Endothelial cell of umbilical vein (primary cell): Measurements from ENCODE around the gene ADAM10. TPM values are rescaled to one million over a fixed set of nuclear protein-coding genes. Genes with fewer than 3 reads are reported as not detected.

Experiments
- BruUV-seq: library from RNA; stranded (reverse); fragments of 400-500 nt; replicated peaks from 2 replicates; lab custom pipeline; 2021; lab: Mats Ljungman, UMichigan
- CTCF ChIA-PET: fragments of 300-600, 350-600 bp; sonication (Branson Sonifier 250); formaldehyde crosslinking; loops from one replicate; lab custom pipeline; 2021; ENCODE audit warnings: antibody characterized with exemption, inconsistent platforms; lab: Charles Lee
- POLR2A ChIA-PET: fragments of 300-600, 350-600 bp; sonication (Branson Sonifier 250); formaldehyde crosslinking; loops from one replicate; lab custom pipeline; 2021; ENCODE audit warnings: antibody characterized with exemption, inconsistent platforms; lab: Charles Lee
- DNase-seq: peaks from one replicate; pipeline ENCODE4 v3.0.0-alpha.2; 2011; ENCODE audit warnings: low read depth, low spot score
- FAIRE-seq: peaks from 2 replicates; lab custom pipeline; 2011; peaks lifted over from hg19 to GRCh38; lab: Jason Lieb, UNC
- H2AFZ ChIP-seq: 2 replicates; pipeline ENCODE4 v1.6.0; 2012; ENCODE audit warnings: low read depth, low read length, control low read depth, inconsistent platforms
- H3K27ac ChIP-seq: 2 replicates; pipeline ENCODE4 v1.5.1; 2011; ENCODE audit warnings: low read depth, mild to moderate bottlenecking, control low read depth, low read length, moderate library complexity; ENCODE audit not compliant: insufficient read depth
- H3K27me3 ChIP-seq, 2 experiments: 2 replicates each; pipeline versions ENCODE4 v1.6.0 to v1.6.1; 2011; ENCODE audit warnings: low read length in 2 of 2, mixed read lengths in 1 of 2; ENCODE audit not compliant: control insufficient read depth in 2 of 2, insufficient read depth in 2 of 2
- H3K36me3 ChIP-seq, 2 experiments: 2 replicates in 1 of 2; 3 replicates in 1 of 2; pipeline ENCODE4 v1.5.1; 2011; ENCODE audit warnings: low read length in 2 of 2, mild to moderate bottlenecking in 1 of 2, moderate library complexity in 1 of 2; ENCODE audit not compliant: control insufficient read depth in 2 of 2, insufficient read depth in 2 of 2; ENCODE audit errors: extremely low read depth in 1 of 2
- H3K4me1 ChIP-seq: 3 replicates; pipeline ENCODE4 v1.5.1; 2011; ENCODE audit warnings: mild to moderate bottlenecking, low read length; ENCODE audit not compliant: control insufficient read depth, insufficient read depth; ENCODE audit errors: extremely low read depth
- H3K4me2 ChIP-seq: 2 replicates; pipeline ENCODE4 v1.6.1; 2011; ENCODE audit warnings: low read length, control low read depth, mixed read lengths; ENCODE audit not compliant: insufficient read depth
- H3K4me3 ChIP-seq, 3 experiments: fragments of 200-600 bp in 1 of 3; sonication (generic), shearing (Covaris generic) in 1 of 3; replicated peaks in 1 of 3; 2 replicates each; pipeline ENCODE4 v1.5.1; 2011 to 2016; ENCODE audit warnings: control low read depth in 3 of 3, low read length in 3 of 3, mild to moderate bottlenecking in 2 of 3, inconsistent platforms in 1 of 3, low read depth in 1 of 3, moderate library complexity in 1 of 3; ENCODE audit not compliant: insufficient read depth in 1 of 3
- H3K79me2 ChIP-seq: 2 replicates; pipeline ENCODE4 v1.6.0; 2012; ENCODE audit warnings: low read length, inconsistent platforms; ENCODE audit not compliant: control insufficient read depth, insufficient read depth
- H3K9ac ChIP-seq: replicated peaks from 2 replicates; pipeline ENCODE3; 2011; ENCODE audit warnings: low read length, control low read depth; ENCODE audit not compliant: insufficient read depth; ENCODE audit errors: extremely low read depth
- H3K9me1 ChIP-seq: replicated peaks from 3 replicates; pipeline ENCODE4 v1.6.0; 2011; ENCODE audit warnings: mild to moderate bottlenecking, low read length; ENCODE audit not compliant: control insufficient read depth, insufficient read depth; ENCODE audit errors: extremely low read depth
- H3K9me3 ChIP-seq: replicated peaks from 2 replicates; pipeline ENCODE4 v1.5.1; 2012; ENCODE audit warnings: low read length, inconsistent platforms; ENCODE audit not compliant: control insufficient read depth, insufficient read depth
- H4K20me1 ChIP-seq: replicated peaks from 2 replicates; pipeline ENCODE3; 2011; ENCODE audit warnings: mild to moderate bottlenecking, low read length; ENCODE audit not compliant: control insufficient read depth, insufficient read depth; ENCODE audit errors: extremely low read depth
- EZH2 ChIP-seq: IDR thresholded peaks from 2 replicates; pipeline ENCODE4 v1.6.1; 2012; ENCODE audit warnings: borderline replicate concordance, low read depth, mild to moderate bottlenecking, moderate library complexity, low read length, inconsistent platforms; ENCODE audit not compliant: severe bottlenecking
- JUN ChIP-seq: IDR thresholded peaks from 2 replicates; pipeline ENCODE4 v1.6.1; 2011; ENCODE audit warnings: borderline replicate concordance, low read depth; ENCODE audit not compliant: insufficient read length, insufficient read depth
- dilution Hi-C: fragments of 300-500 bp; cut with MboI; formaldehyde crosslinking; loops from one replicate; pipeline ENCODE4 v1.15.0; 2019; ENCODE audit warnings: low sequenced_read_pairs; ENCODE audit not compliant: extremely low pct_ligation_motif_present
- intact Hi-C: fragments of 100-400 bp; cut with micrococcal nuclease; formaldehyde crosslinking; loops from one replicate; pipeline ENCODE4 v1.10.0; 2022
- polyA plus RNA-seq, 4 experiments: library from polyadenylated mRNA; depleted of rRNA in 3 of 4; stranded (reverse) in 3 of 4; unstranded in 1 of 4; fragments of >200 nt; gene quantifications; 2 replicates each; pipeline versions ENCODE4 v1.2.1 to v1.2.3, GENCODE V29; 2011 to 2012; ENCODE audit warnings: missing spikeins in 1 of 4
- total RNA-seq: library from RNA; stranded (reverse); gene quantifications from 2 replicates; pipeline ENCODE4 v1.2.3, GENCODE V29; 2021

ADAM10 gene
- total and polyA plus RNA-seq, 2 donors (not counting 3 experiments of a cell fraction or from before 2014, with no cell fraction given): 91.3 to 203 TPM

GRCh38 chr15:58734859-58735258, 14.6 kb downstream of the ADAM10 start:
- H3K27me3 ChIP-seq: no peaks in the 10 kb centered on the region
- H3K4me2 ChIP-seq: no peak overlapping the region
- dilution Hi-C loops: no loop called here
- H3K4me3 ChIP-seq: no peak overlapping the region
- FAIRE-seq: no peak
- intact Hi-C loops: no loop called here
- peaks cover 17% of the 10 kb centered on the region for H3K4me1 ChIP-seq
- TF ChIP-seq EZH2: no peak
- no peaks in the 10 kb centered on the region for H3K9me1 ChIP-seq
- no peaks in the 10 kb centered on the region for H3K9me3 ChIP-seq
- no peak overlapping the region for H3K27ac ChIP-seq
- DNase-seq: no peak
- no peak overlapping the region for H3K9ac ChIP-seq
- no peak overlapping the region for H2AFZ ChIP-seq
- no TSS peak for BruUV-seq
- ChIA-PET POLR2A (no interaction called here), CTCF (interaction anchor here (0.6 kb wide), 1 partner anchor 42 kb away, joined by 3 read pairs; no protein-coding TSS in a partner anchor)
- peaks cover 17% of the 10 kb centered on the region for H4K20me1 ChIP-seq
- H3K36me3 ChIP-seq: no peaks in the 10 kb centered on the region
- H3K79me2 ChIP-seq: peaks cover 86% of the 10 kb centered on the region

- Histone ChIP-seq H3K4me2 (no peak overlapping the region), H3K9me1 (no peaks in the 10 kb centered on the region), H3K27ac (no peak overlapping the region), H3K27me3 (no peaks in the 10 kb centered on the region), H4K20me1 (peaks cover 16% of the 10 kb centered on the region), H3K4me1 (peaks cover 5% of the 10 kb centered on the region), H3K9ac (no peak overlapping the region), H3K79me2 (peaks cover 91% of the 10 kb centered on the region), H3K4me3 (no peak overlapping the region), H3K36me3 (no peaks in the 10 kb centered on the region), H3K9me3 (no peaks in the 10 kb centered on the region), H2AFZ (no peak overlapping the region)
- ChIA-PET CTCF (no interaction called here), POLR2A (no interaction called here)
- no peak for TF ChIP-seq JUN
- intact Hi-C loops: no loop called here
- BruUV-seq: no TSS peak
- FAIRE-seq (no peak), DNase-seq (no peak)
- dilution Hi-C loops: no loop called here
These were observed 16.7 kb downstream of the ADAM10 start for GRCh38 chr15:58732625-58733363.
